GM19372 (cell line): ENCODE data around the gene ARHGAP8.

Source experiments
- ATAC-seq: cut with Tn5 transposase; IDR thresholded peaks from one replicate; pipeline ENCODE4 v1.9.1; 2021; ENCODE audit warnings: mild to moderate bottlenecking, low read depth, moderate library complexity; ENCODE audit not compliant: unreplicated experiment

Gene ARHGAP8

GRCh38 chr22:44821741-44822475 is 69.5 kb downstream of the ARHGAP8 start:
- no peak for ATAC-seq

- ATAC-seq: no peak
Observed at GRCh38 chr22:44822534-44822933, 70.2 kb downstream of the ARHGAP8 start.

- ATAC-seq: no peak
Observed at GRCh38 chr22:44823396-44823795, 71.0 kb downstream of the ARHGAP8 start.

- no peak for ATAC-seq
Observed at GRCh38 chr22:44823806-44824205, 71.4 kb downstream of the ARHGAP8 start.

- ATAC-seq: no peak
Observed at GRCh38 chr22:44824271-44824670, 71.9 kb downstream of the ARHGAP8 start.

- no peak for ATAC-seq
Observed at GRCh38 chr22:44825310-44826150, 73.2 kb downstream of the ARHGAP8 start.

- no peak for ATAC-seq
Observed at GRCh38 chr22:44827666-44828190, 75.4 kb downstream of the ARHGAP8 start.

GRCh38 chr22:44828193-44828592 is 75.8 kb downstream of the ARHGAP8 start:
- ATAC-seq: no peak

- ATAC-seq: no peak
Observed at GRCh38 chr22:44831885-44832284, 79.5 kb downstream of the ARHGAP8 start.

GRCh38 chr22:44834065-44834464 is 81.7 kb downstream of the ARHGAP8 start:
- ATAC-seq: no peak

GRCh38 chr22:44837481-44837880 is 85.1 kb downstream of the ARHGAP8 start:
- ATAC-seq: no peak

GRCh38 chr22:44838316-44839016 is 86.1 kb downstream of the ARHGAP8 start:
- ATAC-seq: no peak

- ATAC-seq: no peak
Observed at GRCh38 chr22:44839061-44839460, 86.7 kb downstream of the ARHGAP8 start.

GRCh38 chr22:44839721-44840120 is 87.3 kb downstream of the ARHGAP8 start:
- no peak for ATAC-seq

- no peak for ATAC-seq
Observed at GRCh38 chr22:44840611-44841322, 88.4 kb downstream of the ARHGAP8 start.

GRCh38 chr22:44842417-44842816 is 90.0 kb downstream of the ARHGAP8 start:
- ATAC-seq: no peak

GRCh38 chr22:44845191-44845590 is 92.8 kb downstream of the ARHGAP8 start:
- no peak for ATAC-seq

GRCh38 chr22:44845796-44846720 is 93.7 kb downstream of the ARHGAP8 start:
- no peak for ATAC-seq

- no peak for ATAC-seq
Observed at GRCh38 chr22:44846726-44847275, 94.4 kb downstream of the ARHGAP8 start.
